Activated CD4-positive, alpha-beta T cell treated with anti-CD3 and anti-CD28 coated beads for 4 hours (primary cell): ENCODE results near the gene DYNC2I2.
"Not testable (repeated sequence)": the region's sequence is repeated elsewhere in the genome, so short reads cannot be mapped to it uniquely, and the experiment has no call there.

Source experiments
- DNase-seq, 2 donors: peaks; one replicate each; pipeline ENCODE4 v3.0.0-alpha.2; 2020

Gene DYNC2I2

DNA sequence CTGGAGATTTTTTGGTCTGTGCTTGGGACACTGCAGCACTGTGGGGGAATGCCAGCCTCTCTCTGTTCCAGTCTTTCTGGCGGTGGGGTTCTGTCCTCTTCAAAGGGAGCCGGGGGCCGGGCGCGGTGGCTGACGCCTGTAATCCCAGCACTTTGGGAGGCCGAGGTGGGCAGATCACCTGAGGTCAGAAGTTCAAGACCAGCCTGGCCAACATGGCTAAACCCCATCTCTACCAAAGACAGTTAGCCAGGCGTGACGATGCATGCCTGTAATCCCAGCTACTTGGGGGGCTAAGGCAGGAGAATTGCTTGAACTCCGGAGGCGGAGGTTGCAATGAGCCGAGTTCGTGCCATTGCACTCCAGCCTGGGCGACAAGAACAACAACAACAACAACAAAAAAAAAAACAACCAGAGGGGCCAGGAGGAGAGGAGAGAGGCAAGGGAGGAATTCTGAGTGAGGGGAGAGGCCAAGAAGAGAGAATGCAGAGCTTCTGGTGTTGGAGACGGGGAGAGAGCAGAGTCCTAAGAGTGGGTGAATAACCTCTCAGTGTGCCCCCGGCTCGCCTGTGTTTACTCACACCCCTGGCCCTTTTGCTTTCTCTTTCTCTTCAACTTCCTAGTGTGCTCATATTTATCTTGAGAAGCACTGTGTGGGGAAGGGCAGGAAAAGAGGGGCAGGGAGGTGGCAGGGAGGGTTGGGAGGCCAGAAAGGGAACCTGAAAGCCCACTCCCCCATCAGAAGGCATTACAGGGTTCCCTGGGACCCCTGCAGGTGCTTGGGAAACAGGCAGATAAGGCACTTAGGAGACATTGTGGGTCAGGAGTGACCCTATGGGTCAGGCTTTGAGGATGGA is 29.2 kb upstream of the DYNC2I2 start:
- DNase-seq = peak; percentile 39 to 43

- DNase-seq = peak; percentile 65 to 70
These were observed 27.9 kb upstream of the DYNC2I2 start for GRCh38 chr9:128684325-128685199.

DNA sequence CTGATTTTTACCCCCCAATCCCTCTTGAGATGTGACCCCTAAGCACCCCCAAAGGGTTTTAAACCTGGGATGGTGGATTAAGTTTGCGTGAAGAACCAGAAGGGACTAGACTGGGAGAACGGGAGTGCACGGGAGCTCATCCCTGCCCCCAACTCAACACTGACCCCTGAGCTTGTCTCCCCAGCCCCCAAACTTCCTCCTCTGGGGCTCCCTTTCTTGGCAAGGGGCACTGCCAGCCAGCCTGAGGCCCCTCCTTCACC is 27.3 kb upstream of the DYNC2I2 start:
- no peak for DNase-seq

GRCh38 chr9:128683340-128684064 is 26.9 kb upstream of the DYNC2I2 start:
- no peak for DNase-seq

DNA sequence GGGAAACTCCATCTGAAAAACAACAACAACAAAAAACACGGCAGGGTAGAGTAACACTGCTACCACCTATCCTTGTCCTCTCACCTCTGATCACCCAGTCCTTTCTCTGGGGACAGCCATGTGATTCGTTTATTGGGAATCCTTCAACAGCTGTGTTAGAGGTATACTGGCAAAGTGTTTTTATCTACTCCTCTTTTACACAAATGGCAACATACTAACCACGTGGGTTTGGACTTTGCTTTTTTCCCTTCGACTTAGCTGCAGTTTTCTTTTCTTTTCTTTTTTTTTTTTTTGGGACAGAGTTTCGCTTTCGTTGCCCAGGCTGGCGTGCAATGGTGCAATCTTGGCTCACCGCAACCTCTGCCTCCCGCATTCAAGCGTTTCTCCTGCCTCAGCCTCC is 21.1 kb upstream of the DYNC2I2 start:
- DNase-seq = no peak

- DNase-seq = no peak
These were observed 18.7 kb upstream of the DYNC2I2 start for GRCh38 chr9:128675382-128675781.

GRCh38 chr9:128669786-128670185 is 13.1 kb upstream of the DYNC2I2 start:
- DNase-seq = no peak

- DNase-seq = not testable (repeated sequence)
These were observed 9.9 kb upstream of the DYNC2I2 start for GRCh38 chr9:128666481-128666941.

DNA sequence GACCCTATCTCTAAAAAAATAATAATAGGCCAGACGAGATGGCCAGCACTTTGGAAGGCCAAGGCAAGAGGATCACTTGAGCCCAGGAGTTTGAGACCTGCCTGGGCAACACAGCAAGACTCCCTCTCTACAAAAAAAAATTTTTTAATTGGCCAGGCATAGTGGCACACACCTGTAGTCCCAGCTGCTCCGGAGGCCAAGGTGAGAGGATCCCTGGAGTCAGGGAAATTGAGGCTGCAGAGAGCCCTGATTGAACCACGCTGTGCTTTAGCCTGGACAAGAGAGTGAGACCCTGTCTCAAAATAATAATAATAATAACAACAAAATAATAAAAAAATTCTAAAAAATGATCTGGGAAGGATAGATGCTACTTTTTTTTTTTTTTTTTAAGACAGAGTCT is 1.1 kb upstream of the DYNC2I2 start:
- DNase-seq = no peak

- DNase-seq = no peak
These were observed 677 bp upstream of the DYNC2I2 start for GRCh38 chr9:128657344-128657704.

GRCh38 chr9:128654481-128654880 is 2.2 kb downstream of the DYNC2I2 start:
- DNase-seq = no peak

- no peak for DNase-seq
These were observed 2.7 kb downstream of the DYNC2I2 start for GRCh38 chr9:128653908-128654307.

- no peak for DNase-seq
These were observed 4.8 kb downstream of the DYNC2I2 start for GRCh38 chr9:128651798-128652197.

GRCh38 chr9:128648206-128648605 is 8.4 kb downstream of the DYNC2I2 start:
- peak; percentile 66 to 71 for DNase-seq

GRCh38 chr9:128643519-128644300 is 12.9 kb downstream of the DYNC2I2 start:
- no peak for DNase-seq

- DNase-seq = no peak
These were observed 13.9 kb downstream of the DYNC2I2 start for GRCh38 chr9:128642675-128643245.

DNA sequence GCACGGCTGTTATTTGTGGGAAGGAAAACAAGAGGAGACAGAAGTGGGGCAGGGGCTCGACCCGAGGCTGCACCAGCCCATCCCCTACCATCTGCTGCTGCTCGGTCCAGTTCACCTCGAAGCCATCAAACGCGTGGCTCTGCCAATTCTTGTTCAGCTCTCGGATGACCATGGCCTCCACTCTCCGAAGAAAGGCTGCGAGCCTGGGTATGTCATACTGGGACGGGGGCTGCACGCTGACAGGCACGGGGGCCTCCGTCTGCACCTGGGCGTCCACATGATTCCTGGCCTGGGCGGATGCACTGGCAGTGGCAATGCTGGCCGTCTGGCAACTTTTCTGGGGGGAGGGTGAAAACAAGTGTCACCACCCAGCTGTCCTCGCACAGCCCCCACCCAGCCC is 16.0 kb downstream of the DYNC2I2 start:
- DNase-seq = no peak

GRCh38 chr9:128638580-128638979 is 18.1 kb downstream of the DYNC2I2 start:
- DNase-seq = no peak

GRCh38 chr9:128637656-128638055 is 19.0 kb downstream of the DYNC2I2 start:
- no peak for DNase-seq

DNA sequence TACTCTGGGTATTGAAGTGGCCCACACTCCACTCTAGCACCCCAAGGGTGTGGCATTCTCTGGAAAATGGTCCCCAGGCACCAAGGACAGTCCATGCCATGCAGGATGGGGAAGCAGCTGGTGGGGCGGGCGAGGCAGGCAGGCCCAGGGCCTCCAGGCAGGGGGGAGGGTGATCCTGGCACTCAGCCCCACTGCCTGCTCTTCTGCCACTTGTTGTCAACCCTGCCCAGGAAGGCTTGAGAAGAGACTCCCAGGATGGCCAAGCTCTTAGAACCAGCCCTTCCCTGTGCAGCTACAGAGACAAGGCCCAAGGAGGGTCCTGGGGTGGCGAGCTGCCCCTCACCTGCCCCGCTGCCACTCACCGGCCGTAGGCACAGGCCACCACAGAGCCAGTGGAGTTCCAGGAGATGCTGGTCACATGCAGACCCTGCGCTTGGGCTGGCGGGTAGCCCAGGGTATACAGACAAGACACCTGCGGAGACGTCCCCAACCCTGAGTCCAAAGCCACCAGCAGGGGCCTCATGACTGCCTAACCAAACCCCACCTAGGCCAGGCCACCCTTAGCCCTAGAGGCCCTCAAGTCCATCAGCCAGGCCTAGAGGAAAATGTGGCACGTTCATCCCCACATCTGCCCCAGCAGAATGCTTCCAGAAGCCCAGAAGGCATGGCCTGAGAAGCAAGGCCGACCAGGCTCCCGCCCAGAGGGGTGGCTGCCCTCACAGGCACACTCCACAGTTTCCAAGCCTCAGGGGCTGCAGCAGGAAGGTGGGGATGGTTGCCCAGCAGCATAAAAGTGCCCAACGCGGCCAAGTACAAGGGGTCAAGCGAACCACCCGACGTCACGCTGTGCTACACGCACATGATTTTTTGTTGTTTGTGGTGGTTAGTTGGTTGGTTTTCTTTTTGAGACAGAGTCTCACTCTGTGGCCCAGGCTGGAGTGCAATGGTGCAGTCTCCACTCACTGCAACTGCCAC is 19.8 kb downstream of the DYNC2I2 start:
- no peak for DNase-seq

- DNase-seq = no peak
These were observed 20.6 kb downstream of the DYNC2I2 start for GRCh38 chr9:128636024-128636390.
